GM19025 (cell line): ENCODE data around the gene CFAP77.

Experiments
- ATAC-seq: cut with Tn5 transposase; IDR thresholded peaks from one replicate; pipeline ENCODE4 v1.9.1; 2021; ENCODE audit warnings: mild to moderate bottlenecking, low read depth, moderate library complexity; ENCODE audit not compliant: unreplicated experiment

Gene CFAP77

GRCh38 chr9:132513416-132513815, 103.4 kb downstream of the CFAP77 start:
- ATAC-seq = no peak

GRCh38 chr9:132514011-132514744, 104.2 kb downstream of the CFAP77 start:
- ATAC-seq = no peak

- ATAC-seq = no peak
These were observed 104.8 kb downstream of the CFAP77 start for GRCh38 chr9:132514821-132515220.

- ATAC-seq = no peak
These were observed 106.3 kb downstream of the CFAP77 start for GRCh38 chr9:132516301-132516700.

- no peak for ATAC-seq
These were observed 106.9 kb downstream of the CFAP77 start for GRCh38 chr9:132516911-132517310.

GRCh38 chr9:132517815-132518550, 108.0 kb downstream of the CFAP77 start:
- no peak for ATAC-seq

GRCh38 chr9:132518626-132519025, 108.6 kb downstream of the CFAP77 start:
- no peak for ATAC-seq

GRCh38 chr9:132519033-132519432, 109.0 kb downstream of the CFAP77 start:
- ATAC-seq = no peak

GRCh38 chr9:132520612-132521011, 110.6 kb downstream of the CFAP77 start:
- ATAC-seq = no peak

- ATAC-seq = no peak
These were observed 115.5 kb downstream of the CFAP77 start for GRCh38 chr9:132525308-132526023.

GRCh38 chr9:132531195-132531594, 121.2 kb downstream of the CFAP77 start:
- ATAC-seq = no peak

- no peak for ATAC-seq
These were observed 121.9 kb downstream of the CFAP77 start for GRCh38 chr9:132531710-132532570.

- ATAC-seq = no peak
These were observed 124.8 kb downstream of the CFAP77 start for GRCh38 chr9:132534832-132535231.

- ATAC-seq = no peak
These were observed 126.1 kb downstream of the CFAP77 start for GRCh38 chr9:132536124-132536523.

- no peak for ATAC-seq
These were observed 127.3 kb downstream of the CFAP77 start for GRCh38 chr9:132537352-132537751.

GRCh38 chr9:132538071-132538470, 128.1 kb downstream of the CFAP77 start:
- ATAC-seq = no peak

GRCh38 chr9:132539096-132539495, 129.1 kb downstream of the CFAP77 start:
- no peak for ATAC-seq

GRCh38 chr9:132541051-132541450, 131.0 kb downstream of the CFAP77 start:
- ATAC-seq = no peak

- ATAC-seq = no peak
These were observed 132.1 kb downstream of the CFAP77 start for GRCh38 chr9:132541870-132542830.
